ENCODE measurements around the gene RASGEF1B.

Gene RASGEF1B

DNA sequence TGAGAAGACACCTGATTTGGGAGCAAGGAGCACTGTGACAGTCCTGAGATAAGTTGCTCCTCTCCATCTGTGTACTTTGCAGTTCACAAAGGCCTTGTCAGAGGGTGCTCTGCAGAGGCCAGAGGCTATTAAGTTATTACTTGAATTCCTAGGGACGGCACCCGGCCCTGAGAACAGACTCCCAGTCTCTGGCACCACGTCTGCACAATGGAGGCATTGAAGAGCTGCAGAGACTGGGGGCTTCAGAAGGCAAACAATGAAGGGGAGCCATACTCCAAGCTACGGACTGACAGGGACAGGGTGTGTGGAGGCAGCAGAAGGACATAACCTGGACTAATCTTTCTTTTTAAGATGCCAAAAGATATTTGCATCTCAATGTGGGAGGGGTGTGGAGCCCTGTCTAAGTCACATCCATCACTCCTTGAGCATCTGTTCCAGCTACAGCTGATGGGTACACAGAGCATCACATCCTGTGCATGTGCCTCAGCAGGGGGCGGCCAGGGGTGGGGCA, 11.5 kb downstream of the RASGEF1B start:
- Mint-ChIP-seq H3K9me3 (no peaks in the 10 kb centered on the region), H3K4me1 (ENCODE audit: low read depth) (peaks cover 55% of the 10 kb centered on the region), H3K4me3 (no peak overlapping the region), H3K27ac (peak overlapping the region; percentile 24), H3K27me3 (no peaks in the 10 kb centered on the region), H3K36me3 (ENCODE audit: low read depth) (peaks cover 32% of the 10 kb centered on the region)

DNA sequence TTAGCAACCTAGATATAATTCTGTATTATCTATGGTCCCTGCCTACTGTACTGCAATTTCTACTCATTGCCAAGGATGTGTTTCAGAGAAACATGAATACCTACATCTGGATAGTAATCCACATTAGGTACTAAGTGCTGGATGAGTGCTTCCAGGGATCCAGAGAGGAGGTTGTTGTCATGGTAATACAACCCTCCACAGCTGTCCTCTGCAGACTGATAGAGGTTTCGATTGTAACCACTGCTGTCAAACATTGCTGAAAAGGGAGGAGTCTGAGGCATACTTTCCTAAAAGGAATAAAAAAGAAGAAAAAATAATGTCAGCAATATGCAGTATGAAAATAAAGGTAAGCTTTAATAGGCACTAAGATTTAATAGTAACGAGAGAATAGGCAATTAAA, 12.5 kb downstream of the RASGEF1B start:
- no peak overlapping the region for H3K4me3 Mint-ChIP-seq
- no peak overlapping the region for H3K27ac Mint-ChIP-seq
- no peaks in the 10 kb centered on the region for H3K27me3 Mint-ChIP-seq
- H3K4me1 Mint-ChIP-seq (ENCODE audit: low read depth) = peaks cover 60% of the 10 kb centered on the region
- H3K9me3 Mint-ChIP-seq = no peaks in the 10 kb centered on the region
- H3K36me3 Mint-ChIP-seq (ENCODE audit: low read depth) = peaks cover 40% of the 10 kb centered on the region

DNA sequence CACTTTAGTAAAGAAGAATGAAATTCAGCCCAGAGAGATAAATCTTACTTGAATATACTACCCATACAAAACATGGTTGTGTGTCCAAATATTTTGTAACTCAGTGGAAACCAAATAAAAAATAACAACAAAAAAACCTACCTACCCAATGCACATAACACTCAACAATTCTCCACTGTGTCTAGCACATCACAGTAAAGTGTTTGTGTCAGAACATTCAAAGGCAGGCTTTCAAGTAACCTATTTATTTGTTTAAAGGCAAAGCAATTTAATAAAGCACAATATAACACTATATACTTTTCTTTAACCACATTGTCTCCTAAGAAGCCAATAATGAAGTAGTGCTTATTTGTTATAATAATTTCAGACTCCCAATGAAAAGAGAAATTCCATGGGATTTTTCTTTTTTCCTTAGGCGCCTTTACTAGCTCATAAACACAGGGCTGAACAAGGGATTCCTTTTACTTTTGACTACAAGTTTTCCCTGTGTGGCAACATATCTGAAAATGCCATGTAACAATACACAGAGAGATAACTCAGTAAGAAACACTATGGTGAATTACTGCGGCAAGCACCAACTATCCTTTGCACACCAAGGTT, 13.7 kb downstream of the RASGEF1B start:
- Mint-ChIP-seq H3K27ac (no peak overlapping the region), H3K4me1 (ENCODE audit: low read depth) (peaks cover 56% of the 10 kb centered on the region), H3K4me3 (no peak overlapping the region), H3K36me3 (ENCODE audit: low read depth) (peaks cover 52% of the 10 kb centered on the region), H3K9me3 (no peaks in the 10 kb centered on the region), H3K27me3 (no peaks in the 10 kb centered on the region)

DNA sequence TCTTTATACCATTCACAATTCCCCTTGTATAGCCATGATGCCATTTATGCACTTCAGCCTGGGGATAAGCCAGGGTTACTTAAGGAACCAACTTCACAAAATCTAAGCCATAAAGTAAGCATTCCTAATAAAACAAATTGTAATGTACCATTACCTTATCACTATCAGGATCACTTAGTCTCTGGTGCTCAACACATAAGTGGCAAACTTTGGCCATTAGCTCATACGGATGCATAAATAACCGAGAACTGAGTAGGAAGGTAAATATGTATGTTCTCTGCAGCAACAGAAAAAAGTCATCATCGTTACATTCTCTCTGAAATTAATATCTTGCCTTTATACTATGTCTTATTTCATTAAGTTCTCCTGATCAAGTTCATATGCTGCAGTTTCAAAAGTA, 14.4 kb downstream of the RASGEF1B start:
- Mint-ChIP-seq H3K4me1 (ENCODE audit: low read depth) (peaks cover 55% of the 10 kb centered on the region), H3K27me3 (no peaks in the 10 kb centered on the region), H3K9me3 (no peaks in the 10 kb centered on the region), H3K27ac (no peak overlapping the region), H3K36me3 (ENCODE audit: low read depth) (peaks cover 56% of the 10 kb centered on the region), H3K4me3 (no peak overlapping the region)

DNA sequence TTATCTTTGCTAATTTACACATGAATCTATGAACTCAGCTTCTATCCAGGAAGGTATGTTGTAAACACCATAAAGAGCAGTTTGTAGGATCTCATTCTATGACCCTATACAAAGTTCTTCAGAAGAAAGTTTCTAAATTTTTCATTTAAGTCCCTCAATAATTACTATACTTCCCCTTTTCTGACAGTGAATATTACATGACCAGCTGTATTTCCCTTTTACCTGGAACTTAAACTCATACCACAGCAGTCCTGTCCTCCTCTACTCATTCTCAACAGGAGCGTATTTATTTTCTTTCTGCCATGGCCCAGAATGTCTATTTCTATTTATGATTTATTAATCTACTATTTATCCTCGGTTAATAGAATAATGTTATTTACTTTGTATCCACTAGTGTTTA, 15.8 kb downstream of the RASGEF1B start:
- peaks cover 61% of the 10 kb centered on the region for H3K36me3 Mint-ChIP-seq (ENCODE audit: low read depth)
- H3K9me3 Mint-ChIP-seq = no peaks in the 10 kb centered on the region
- H3K4me3 Mint-ChIP-seq = no peak overlapping the region
- H3K4me1 Mint-ChIP-seq (ENCODE audit: low read depth) = peaks cover 42% of the 10 kb centered on the region
- H3K27ac Mint-ChIP-seq = no peak overlapping the region
- H3K27me3 Mint-ChIP-seq = no peaks in the 10 kb centered on the region

DNA sequence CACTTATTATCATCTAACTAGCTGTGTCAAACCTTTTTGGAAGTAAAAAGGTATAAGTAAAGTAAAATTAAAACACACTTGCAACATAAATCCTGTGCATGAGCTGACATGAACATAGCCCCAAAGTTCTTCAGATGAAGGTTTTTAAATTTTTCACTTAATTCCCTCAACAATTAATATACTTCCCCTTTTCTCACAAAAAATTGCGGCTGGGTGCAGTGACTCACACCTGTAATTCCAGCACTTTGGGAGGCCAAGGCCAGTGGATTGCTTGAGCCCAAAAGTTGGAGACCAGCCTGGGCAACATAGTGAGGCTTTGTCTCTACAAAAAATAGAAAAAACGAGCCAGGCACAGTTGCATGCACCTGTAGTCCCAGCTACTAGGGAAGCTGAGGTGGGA, 16.8 kb downstream of the RASGEF1B start:
- H3K27ac Mint-ChIP-seq = peak overlapping the region; percentile 22
- H3K4me1 Mint-ChIP-seq (ENCODE audit: low read depth) = peaks cover 35% of the 10 kb centered on the region
- H3K36me3 Mint-ChIP-seq (ENCODE audit: low read depth) = peaks cover 67% of the 10 kb centered on the region
- H3K9me3 Mint-ChIP-seq = no peaks in the 10 kb centered on the region
- no peaks in the 10 kb centered on the region for H3K27me3 Mint-ChIP-seq
- H3K4me3 Mint-ChIP-seq = no peak overlapping the region

DNA sequence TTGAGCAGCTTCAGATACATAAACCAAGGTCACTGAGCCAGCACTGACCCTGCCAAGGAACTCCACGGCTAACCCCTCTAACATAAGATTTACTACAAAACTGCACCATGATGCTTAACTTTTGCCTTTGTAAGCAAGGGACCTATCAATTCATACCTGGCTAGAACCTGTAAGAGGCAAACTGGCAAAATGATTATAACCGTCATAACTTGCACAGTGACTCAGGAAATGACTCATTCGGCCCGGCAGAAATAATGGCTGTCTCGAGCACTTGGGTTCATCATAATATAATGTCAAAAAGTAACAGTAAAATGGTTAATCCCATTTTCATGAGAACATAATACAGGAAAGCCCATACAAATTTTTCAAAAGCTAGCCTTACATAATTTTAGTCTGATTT, 17.2 kb downstream of the RASGEF1B start:
- Mint-ChIP-seq H3K36me3 (ENCODE audit: low read depth) (peaks cover 67% of the 10 kb centered on the region), H3K4me3 (no peak overlapping the region), H3K9me3 (no peaks in the 10 kb centered on the region), H3K27me3 (no peaks in the 10 kb centered on the region), H3K4me1 (ENCODE audit: low read depth) (peaks cover 31% of the 10 kb centered on the region), H3K27ac (peak overlapping the region; percentile 56)

DNA sequence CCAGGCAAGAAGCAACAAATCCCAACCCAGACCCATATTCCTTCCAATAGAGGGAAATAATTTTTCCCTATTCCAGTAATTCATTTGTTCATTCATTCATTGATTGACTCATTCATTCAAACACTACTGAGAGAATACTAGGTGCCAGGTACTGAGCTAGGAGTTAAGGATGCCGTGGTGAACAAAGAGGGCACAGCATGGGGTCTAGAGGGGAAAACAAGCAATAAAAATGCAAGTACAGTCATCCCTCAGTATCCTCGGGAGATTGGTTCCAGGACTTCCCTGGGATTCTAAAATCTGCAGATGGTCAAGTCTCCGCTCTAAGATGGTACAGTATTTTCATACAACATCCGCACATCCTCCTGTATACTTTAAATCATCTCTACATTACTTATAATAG, 18.7 kb downstream of the RASGEF1B start:
- no peak overlapping the region for H3K4me3 Mint-ChIP-seq
- no peak overlapping the region for H3K27ac Mint-ChIP-seq
- H3K27me3 Mint-ChIP-seq = no peaks in the 10 kb centered on the region
- peaks cover 31% of the 10 kb centered on the region for H3K4me1 Mint-ChIP-seq (ENCODE audit: low read depth)
- H3K9me3 Mint-ChIP-seq = no peaks in the 10 kb centered on the region
- peaks cover 63% of the 10 kb centered on the region for H3K36me3 Mint-ChIP-seq (ENCODE audit: low read depth)

DNA sequence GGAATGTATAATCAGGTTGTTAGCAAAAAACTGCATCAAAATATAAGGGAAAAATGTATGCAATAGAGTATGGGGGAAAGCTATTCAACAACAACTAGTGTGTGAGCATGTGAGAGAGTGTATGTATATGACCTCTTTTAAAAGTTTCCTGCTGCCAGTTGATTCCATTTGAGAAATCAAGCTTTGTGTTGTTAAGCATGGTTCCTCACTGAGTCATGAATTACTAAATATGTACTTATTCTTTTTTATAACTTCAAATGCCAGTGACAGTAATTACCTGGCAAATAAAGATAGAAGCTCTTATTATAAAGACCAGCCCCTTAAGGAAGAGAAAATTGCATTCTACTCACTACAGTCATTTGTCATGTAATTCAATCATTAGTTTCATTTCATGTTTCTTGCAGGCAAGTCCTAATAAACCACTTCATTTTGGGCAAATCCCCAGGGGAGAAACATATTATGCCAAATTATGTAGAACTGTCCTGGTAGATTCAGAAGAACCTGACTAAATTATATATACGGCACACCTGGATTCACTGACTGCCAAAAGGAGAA, 19.2 kb downstream of the RASGEF1B start:
- no peaks in the 10 kb centered on the region for H3K9me3 Mint-ChIP-seq
- H3K27me3 Mint-ChIP-seq = no peaks in the 10 kb centered on the region
- no peak overlapping the region for H3K4me3 Mint-ChIP-seq
- no peak overlapping the region for H3K27ac Mint-ChIP-seq
- H3K4me1 Mint-ChIP-seq (ENCODE audit: low read depth) = peaks cover 31% of the 10 kb centered on the region
- peaks cover 63% of the 10 kb centered on the region for H3K36me3 Mint-ChIP-seq (ENCODE audit: low read depth)

DNA sequence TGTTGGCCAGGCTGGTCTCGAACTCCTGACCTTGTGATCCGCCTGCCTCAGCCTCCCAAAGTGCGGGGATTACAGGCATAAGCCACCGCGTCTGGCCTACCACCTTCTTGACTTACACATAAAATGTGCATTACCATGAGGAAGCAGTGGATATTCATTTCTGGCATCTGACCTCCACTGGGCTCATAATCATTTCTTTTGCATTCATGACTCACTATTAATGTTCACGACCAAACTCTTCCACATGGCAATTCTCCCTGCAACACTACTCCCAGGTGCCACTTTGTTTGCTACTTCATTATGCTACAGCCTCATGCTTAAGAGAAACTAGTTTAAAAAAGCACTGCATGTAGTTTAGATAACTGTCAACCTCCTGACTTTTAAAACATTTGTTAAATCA, 22.7 kb downstream of the RASGEF1B start:
- no peaks in the 10 kb centered on the region for H3K9me3 Mint-ChIP-seq
- no peak overlapping the region for H3K27ac Mint-ChIP-seq
- no peak overlapping the region for H3K4me3 Mint-ChIP-seq
- no peaks in the 10 kb centered on the region for H3K27me3 Mint-ChIP-seq
- peaks cover 66% of the 10 kb centered on the region for H3K36me3 Mint-ChIP-seq (ENCODE audit: low read depth)
- peaks cover 10% of the 10 kb centered on the region for H3K4me1 Mint-ChIP-seq (ENCODE audit: low read depth)

DNA sequence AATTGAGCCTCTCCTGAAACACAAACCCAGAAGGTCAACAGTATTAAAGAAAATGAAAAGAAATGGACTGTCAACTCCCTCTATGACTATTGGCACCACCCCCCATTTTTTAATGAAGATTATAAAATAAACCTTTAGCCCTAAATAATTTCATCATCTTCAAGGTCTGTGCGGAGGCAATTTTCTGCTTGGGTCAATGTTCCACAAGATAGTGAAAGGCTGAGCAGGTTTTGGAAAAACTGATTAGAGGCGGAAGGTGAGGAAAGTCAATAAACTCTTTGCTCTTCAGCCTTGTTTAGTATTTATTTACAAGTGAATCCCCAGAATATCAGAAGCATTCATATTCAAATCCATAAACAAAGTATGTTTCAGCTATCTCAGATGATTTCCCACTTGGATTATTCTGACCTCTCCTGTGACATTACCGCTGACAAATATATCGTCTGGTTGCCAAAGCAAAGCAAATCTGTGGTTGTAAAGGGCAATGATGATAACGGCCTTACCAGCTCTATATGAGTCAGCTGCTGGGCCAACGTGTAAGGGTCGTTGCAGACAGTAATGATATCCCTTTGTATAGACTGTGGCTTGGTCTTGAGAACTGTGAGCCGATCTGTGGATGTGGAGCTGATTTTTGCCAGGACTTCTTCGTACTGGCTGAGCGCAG, 24.0 kb downstream of the RASGEF1B start:
- H3K4me1 Mint-ChIP-seq (ENCODE audit: low read depth) = peaks cover under 1% of the 10 kb centered on the region
- no peak overlapping the region for H3K27ac Mint-ChIP-seq
- no peaks in the 10 kb centered on the region for H3K9me3 Mint-ChIP-seq
- H3K27me3 Mint-ChIP-seq = no peaks in the 10 kb centered on the region
- H3K4me3 Mint-ChIP-seq = no peak overlapping the region
- peaks cover 69% of the 10 kb centered on the region for H3K36me3 Mint-ChIP-seq (ENCODE audit: low read depth)

DNA sequence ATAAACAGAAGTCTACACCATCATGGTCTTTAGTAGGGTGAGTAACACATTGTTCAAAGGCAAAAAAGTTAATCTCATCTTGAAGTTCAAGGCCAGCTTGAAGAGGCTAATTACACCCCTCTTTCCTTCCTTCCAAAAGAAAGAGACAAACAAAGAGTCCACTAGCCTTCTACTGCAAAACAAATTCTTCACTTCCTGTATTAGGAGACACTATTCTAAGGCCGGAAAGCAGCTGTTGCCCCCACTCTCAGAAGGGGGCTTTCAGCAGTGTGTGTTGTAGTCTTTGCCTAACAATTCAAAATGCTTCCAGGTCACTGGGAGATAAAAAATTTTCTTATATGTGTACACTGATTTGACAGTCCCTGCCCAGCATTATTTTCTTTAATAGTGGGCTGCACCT, 25.1 kb downstream of the RASGEF1B start:
- no peak overlapping the region for H3K4me3 Mint-ChIP-seq

DNA sequence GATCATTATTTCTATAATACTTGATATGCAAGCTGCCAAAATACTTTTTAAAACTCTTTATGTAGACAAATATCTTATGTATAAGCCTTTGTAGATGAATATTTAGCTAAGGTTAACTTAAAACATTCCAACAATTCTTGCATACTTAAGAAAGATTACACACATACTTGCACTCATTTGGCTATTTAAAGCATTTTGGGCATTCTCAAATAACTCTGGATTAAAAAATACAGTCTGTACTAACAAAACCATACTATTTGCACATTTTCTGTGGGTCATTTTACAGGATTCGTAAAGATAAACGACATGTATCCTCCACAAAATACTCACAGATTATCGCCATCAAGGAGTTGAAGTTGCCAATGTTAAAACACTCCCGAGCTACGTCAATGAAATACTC, 26.5 kb downstream of the RASGEF1B start:
- Mint-ChIP-seq H3K4me3 (no peak overlapping the region), H3K27me3 (no peaks in the 10 kb centered on the region), H3K4me1 (ENCODE audit: low read depth) (no peaks in the 10 kb centered on the region), H3K9me3 (no peaks in the 10 kb centered on the region), H3K36me3 (ENCODE audit: low read depth) (peaks cover 58% of the 10 kb centered on the region), H3K27ac (no peak overlapping the region)

More for the DNA sequence above, 25.1 kb downstream of the RASGEF1B start:
- Mint-ChIP-seq H3K27ac (no peak overlapping the region), H3K4me1 (ENCODE audit: low read depth) (no peaks in the 10 kb centered on the region), H3K36me3 (ENCODE audit: low read depth) (peaks cover 64% of the 10 kb centered on the region), H3K9me3 (no peaks in the 10 kb centered on the region), H3K27me3 (no peaks in the 10 kb centered on the region)

DNA sequence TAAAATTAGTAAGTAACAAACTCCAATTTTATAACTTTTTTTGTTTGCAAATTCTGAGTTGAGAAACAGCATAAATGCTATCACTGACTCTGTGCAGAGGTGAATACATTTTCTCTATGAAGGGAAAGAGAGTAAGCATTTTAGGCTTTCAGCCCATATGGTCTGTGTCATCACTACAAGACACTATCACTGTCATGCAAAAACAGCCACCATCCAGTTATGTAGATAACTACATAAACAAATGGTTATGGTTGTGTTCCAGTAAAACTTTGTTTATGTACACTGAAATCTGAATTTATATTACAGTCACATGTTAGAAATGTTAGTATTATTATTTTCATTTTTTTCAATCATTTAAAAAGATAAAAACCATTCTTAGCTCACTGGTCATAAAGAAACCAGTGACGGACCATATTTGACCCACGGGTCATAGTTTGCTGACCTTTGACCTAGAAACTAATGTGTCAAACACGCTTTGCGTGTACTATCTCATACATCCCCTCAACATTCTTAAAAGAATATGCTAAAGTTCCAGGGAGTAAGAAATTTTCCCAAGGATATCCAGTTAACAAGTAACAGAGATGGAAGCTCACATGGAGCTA, 29.1 kb downstream of the RASGEF1B start:
- Mint-ChIP-seq H3K27me3 (no peaks in the 10 kb centered on the region), H3K4me1 (ENCODE audit: low read depth) (no peaks in the 10 kb centered on the region), H3K9me3 (no peaks in the 10 kb centered on the region), H3K27ac (no peak overlapping the region), H3K36me3 (ENCODE audit: low read depth) (peaks cover 72% of the 10 kb centered on the region), H3K4me3 (no peak overlapping the region)

DNA sequence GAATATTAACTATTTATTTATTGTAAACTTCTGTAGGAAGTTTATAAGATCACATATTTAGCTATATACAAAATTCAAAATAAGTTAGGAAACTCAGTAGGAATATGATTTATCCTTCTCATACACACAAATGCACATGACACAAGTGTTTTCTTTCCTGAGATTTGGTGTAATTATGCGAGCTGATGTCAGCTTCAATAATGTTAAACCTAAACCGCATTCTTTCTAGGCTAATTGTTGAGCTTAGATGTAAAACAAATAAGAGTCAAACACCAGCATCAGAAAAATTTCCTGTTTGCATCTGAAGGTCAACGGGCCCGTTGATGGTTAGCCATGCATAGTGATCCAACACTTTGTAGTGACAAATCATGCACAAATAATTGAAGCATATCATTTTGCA, 30.8 kb downstream of the RASGEF1B start:
- Mint-ChIP-seq H3K27ac (no peak overlapping the region), H3K4me3 (no peak overlapping the region), H3K27me3 (no peaks in the 10 kb centered on the region), H3K9me3 (no peaks in the 10 kb centered on the region), H3K36me3 (ENCODE audit: low read depth) (peaks cover 65% of the 10 kb centered on the region), H3K4me1 (ENCODE audit: low read depth) (no peaks in the 10 kb centered on the region)
